ENCODE results near the gene NR1H4. TPM values are rescaled to one million over a fixed set of nuclear protein-coding genes. Genes with fewer than 3 reads are reported as not detected.

The NR1H4 gene
- total RNA-seq, 3 donors from 2014 or later (not counting 1 experiment from before 2014, with no cell fraction given): not detected

DNA sequence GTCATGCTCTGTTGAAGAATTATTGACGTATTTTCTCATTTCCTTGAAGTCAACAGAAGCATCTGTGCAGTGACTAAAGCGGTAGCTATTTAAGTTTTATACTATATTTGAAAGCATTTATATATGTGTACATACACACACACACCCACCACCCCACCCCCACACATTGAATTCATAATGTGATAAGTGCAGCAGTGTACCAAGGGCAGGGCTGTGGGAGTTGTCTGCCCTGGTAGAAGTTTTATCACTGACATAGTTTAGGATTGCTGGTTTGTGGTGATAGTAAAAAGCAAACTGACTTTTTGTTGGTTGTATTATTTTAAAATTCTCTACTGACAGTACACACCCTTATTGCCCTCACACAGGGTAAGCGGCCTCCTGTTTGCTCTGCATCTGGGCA is 138.9 kb downstream of the NR1H4 start:
- Mint-ChIP-seq H3K27me3 (ENCODE audit: low read depth in 2 of 2) (no peaks in the 10 kb centered on the region), H3K36me3 (peaks cover 2% of the 10 kb centered on the region), H3K9me3 (peaks cover 2% of the 10 kb centered on the region in 2 donors), H3K4me1 (no peaks in the 10 kb centered on the region), H3K27ac (no peak overlapping the region), H3K4me3 (no peak overlapping the region)
- ATAC-seq: no peak
- Histone ChIP-seq H3K27me3 (ENCODE audit: control insufficient read depth, insufficient read depth, low read length) (no peaks in the 10 kb centered on the region), H3K27ac (ENCODE audit: low read length) (no peak overlapping the region), H3K9me3 (ENCODE audit: control insufficient read depth, insufficient read depth, low read length) (no peaks in the 10 kb centered on the region), H3K4me1 (ENCODE audit: control insufficient read depth, insufficient read depth, low read length) (peaks cover 4% of the 10 kb centered on the region), H3K4me3 (ENCODE audit: low read length) (no peak overlapping the region), H3K36me3 (ENCODE audit: control insufficient read depth, insufficient read depth, low read length) (no peaks in the 10 kb centered on the region)
- DNase-seq: no peak
- TF ChIP-seq, protein P1, sequence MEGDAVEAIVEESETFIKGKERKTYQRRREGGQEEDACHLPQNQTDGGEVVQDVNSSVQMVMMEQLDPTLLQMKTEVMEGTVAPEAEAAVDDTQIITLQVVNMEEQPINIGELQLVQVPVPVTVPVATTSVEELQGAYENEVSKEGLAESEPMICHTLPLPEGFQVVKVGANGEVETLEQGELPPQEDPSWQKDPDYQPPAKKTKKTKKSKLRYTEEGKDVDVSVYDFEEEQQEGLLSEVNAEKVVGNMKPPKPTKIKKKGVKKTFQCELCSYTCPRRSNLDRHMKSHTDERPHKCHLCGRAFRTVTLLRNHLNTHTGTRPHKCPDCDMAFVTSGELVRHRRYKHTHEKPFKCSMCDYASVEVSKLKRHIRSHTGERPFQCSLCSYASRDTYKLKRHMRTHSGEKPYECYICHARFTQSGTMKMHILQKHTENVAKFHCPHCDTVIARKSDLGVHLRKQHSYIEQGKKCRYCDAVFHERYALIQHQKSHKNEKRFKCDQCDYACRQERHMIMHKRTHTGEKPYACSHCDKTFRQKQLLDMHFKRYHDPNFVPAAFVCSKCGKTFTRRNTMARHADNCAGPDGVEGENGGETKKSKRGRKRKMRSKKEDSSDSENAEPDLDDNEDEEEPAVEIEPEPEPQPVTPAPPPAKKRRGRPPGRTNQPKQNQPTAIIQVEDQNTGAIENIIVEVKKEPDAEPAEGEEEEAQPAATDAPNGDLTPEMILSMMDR (IDR thresholded peaks at IDR 0.05): no peak
- intact Hi-C loops (cut with micrococcal nuclease): no loop called here
- 80% methylated on average over 1 of the region's 3 CpGs for WGBS (ENCODE audit: insufficient coverage)

Other genes starting within 250 kb of the NR1H4 start
- under 1 TPM in 1 of 3 donors, not detected in 2; 0.16 TPM for gene DEPDC4, start 206.8 kb upstream of the NR1H4 start, total RNA-seq
- gene SCYL2, start 206.7 kb upstream of the NR1H4 start, total RNA-seq: 10 to 100 TPM; 48.7 to 61.0 (median 56.1) TPM
- not detected for gene SLC17A8, start 116.8 kb upstream of the NR1H4 start, total RNA-seq
- 1 to 10 TPM in 2 of 3 donors, under 1 TPM in 1; 0.66 to 1.4 (median 1.0) TPM for gene GAS2L3, start 99.8 kb downstream of the NR1H4 start, total RNA-seq